Activated naive CD4-positive, alpha-beta T cell treated with anti-CD3 and anti-CD28 coated beads, Interleukin-2, amount 50 U/mL, for 24 hours (primary cell): ENCODE data around the gene NQO2.
A peak's percentile ranks its signal among the peaks of the same experiment; 100 is the strongest.
"Not testable (repeated sequence)": the region's sequence is repeated elsewhere in the genome, so short reads cannot be mapped to it uniquely, and the experiment has no call there.

Experiments used
- H3K27ac Mint-ChIP-seq: one replicate; pipeline ENCODE4 v1.8.0; 2021; ENCODE audit warnings: mild to moderate bottlenecking, mixed read lengths
- H3K27me3 Mint-ChIP-seq: one replicate; pipeline ENCODE4 v1.8.0; 2021; ENCODE audit warnings: mixed read lengths
- H3K36me3 Mint-ChIP-seq: one replicate; pipeline ENCODE4 v1.8.0; 2021; ENCODE audit warnings: mixed read lengths
- H3K4me1 Mint-ChIP-seq: one replicate; pipeline ENCODE4 v1.8.0; 2021; ENCODE audit warnings: mixed read lengths
- H3K4me3 Mint-ChIP-seq: one replicate; pipeline ENCODE4 v1.8.0; 2021; ENCODE audit warnings: mild to moderate bottlenecking, mixed read lengths
- H3K9me3 Mint-ChIP-seq: one replicate; pipeline ENCODE4 v1.8.0; 2021; ENCODE audit warnings: mixed read lengths

The NQO2 gene

DNA sequence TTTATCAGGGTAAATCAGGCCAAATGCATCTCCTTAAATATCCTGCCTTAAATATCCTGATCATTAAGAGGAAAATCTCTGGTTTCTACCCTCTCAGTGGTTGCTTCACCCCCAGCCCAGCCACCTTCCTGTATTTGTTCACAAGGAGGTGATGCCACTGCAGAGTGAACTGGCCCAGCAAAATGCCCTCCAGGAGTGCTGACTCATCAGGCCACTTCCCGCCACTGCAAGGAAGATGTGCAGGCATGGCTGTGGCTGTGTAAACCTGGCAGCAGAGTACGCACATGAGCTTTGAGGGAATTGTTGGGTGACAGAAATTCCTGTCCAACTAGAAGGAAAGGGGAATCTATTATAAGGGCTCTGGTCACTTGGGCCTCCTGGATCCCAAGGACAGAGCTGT is 13.8 kb downstream of the NQO2 start:
- Mint-ChIP-seq H3K27ac (no peak overlapping the region), H3K4me3 (no peak overlapping the region), H3K27me3 (no peaks in the 10 kb centered on the region), H3K4me1 (no peaks in the 10 kb centered on the region), H3K9me3 (peaks cover 11% of the 10 kb centered on the region), H3K36me3 (peaks cover 46% of the 10 kb centered on the region)

DNA sequence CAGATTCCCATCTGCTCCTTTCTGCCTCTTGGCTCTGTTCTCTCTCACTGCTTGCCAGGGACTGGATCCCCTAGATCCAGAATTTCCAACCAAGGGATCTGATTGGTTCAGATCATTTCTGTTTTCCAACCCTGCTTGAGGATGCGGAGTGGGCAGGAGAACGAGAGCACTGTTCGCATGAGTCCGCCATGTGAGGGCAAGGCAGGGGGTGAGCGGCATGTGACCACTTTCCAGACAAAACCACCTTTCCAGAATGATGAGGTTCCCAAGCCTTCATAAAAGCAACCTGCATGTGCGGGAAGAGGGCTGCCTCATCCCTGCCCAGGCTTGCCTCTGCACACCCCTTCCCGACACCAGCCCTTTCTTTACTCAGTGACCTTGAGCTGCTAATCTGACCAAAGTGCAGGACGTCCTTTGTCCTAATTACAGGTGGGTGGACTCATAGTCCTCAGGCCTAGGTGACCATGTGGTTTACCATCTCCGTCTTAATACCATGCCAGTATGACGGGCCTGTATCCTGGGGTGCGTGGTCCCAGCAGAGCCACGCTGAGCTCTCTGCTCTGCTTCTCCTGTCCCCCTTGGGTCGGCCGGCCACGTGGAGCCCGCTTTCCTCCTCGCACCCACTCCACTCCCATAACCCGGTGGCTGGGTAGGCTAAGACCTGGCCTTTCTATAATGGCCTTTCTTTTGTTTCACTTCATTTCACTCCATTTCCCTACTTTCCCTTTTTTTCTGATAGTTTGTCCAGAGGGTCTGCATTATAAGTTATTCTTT is 14.4 kb downstream of the NQO2 start:
- H3K27me3 Mint-ChIP-seq = no peaks in the 10 kb centered on the region
- no peak overlapping the region for H3K27ac Mint-ChIP-seq
- H3K9me3 Mint-ChIP-seq = peaks cover 11% of the 10 kb centered on the region
- H3K4me3 Mint-ChIP-seq = no peak overlapping the region
- no peaks in the 10 kb centered on the region for H3K4me1 Mint-ChIP-seq
- peaks cover 43% of the 10 kb centered on the region for H3K36me3 Mint-ChIP-seq

DNA sequence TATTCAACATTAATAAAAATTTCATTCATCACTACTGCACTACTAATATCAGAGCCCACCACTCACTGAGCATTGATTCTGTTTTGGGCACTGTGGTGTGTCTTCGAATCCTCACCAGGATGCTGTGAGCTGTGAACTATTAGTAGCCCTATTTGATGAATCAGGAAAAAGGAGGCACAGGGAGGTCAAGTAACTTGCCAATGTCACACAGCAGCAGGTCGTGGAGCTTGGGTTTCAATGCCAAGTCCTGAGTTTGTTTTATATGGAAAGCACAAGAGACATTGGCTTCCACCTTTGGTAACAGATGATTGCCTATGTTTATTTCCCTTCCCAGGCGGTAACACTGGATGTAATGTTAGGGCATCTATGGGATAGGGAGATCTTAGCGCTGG is 15.0 kb downstream of the NQO2 start:
- Mint-ChIP-seq H3K4me3 (no peak overlapping the region), H3K36me3 (peaks cover 39% of the 10 kb centered on the region), H3K27ac (no peak overlapping the region), H3K9me3 (peaks cover 11% of the 10 kb centered on the region), H3K27me3 (no peaks in the 10 kb centered on the region), H3K4me1 (no peaks in the 10 kb centered on the region)

DNA sequence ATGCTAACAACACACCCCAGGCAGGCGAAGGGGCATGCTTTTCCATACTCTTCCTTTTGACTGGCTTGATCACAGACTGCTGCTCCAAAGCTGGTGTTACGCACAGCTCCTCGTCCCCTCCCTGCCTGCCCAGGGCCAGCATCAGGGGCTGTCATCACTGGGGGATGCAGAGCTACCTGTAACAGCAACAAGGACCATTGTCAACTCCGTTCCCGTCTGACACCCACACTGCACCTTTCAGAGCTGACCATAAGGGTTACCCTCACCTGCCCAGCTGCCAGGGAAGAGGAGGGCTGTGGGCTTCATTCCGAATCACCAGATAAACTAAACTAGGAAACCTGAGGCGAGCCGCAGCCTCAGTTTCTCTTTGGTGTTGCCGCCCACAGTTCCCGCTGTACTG is 15.4 kb downstream of the NQO2 start:
- Mint-ChIP-seq H3K27ac (no peak overlapping the region), H3K4me3 (no peak overlapping the region), H3K27me3 (no peaks in the 10 kb centered on the region), H3K36me3 (peaks cover 35% of the 10 kb centered on the region), H3K4me1 (peaks cover 2% of the 10 kb centered on the region), H3K9me3 (peaks cover 11% of the 10 kb centered on the region)

DNA sequence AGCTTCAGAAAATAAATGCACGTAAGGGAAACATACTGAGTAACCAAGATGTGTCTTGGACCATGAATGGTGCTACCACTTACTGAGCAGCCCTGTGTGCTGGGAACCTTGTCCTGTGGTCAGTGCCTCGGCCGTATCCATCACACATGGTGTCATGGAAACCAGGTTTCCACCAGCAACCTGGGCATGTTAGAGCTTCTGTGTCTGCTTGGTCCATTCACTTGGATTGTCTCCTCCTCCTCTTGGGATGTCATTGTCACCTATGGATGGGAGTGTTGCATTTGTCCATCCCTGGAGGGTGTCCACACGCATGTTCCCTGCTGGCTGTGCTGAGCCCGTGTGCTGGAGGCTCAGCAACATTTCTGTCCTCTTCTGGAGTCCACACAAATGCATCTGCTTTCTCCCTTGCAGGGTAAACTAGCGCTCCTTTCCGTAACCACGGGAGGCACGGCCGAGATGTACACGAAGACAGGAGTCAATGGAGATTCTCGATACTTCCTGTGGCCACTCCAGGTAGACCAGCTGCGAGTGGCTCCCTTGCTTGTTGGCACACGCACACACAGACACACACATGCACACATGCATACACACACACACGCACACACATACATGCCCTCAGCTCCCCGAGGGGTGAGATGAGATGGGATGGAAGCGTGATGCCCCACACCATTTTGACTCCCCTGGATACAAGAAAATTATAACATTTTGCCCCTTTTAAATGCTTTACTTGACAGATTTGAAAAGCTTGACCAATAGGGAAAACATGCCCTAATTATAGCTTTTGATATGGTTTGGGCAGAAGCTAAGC is 17.0 kb downstream of the NQO2 start:
- Mint-ChIP-seq H3K27me3 (no peaks in the 10 kb centered on the region), H3K36me3 (peaks cover 23% of the 10 kb centered on the region), H3K27ac (no peak overlapping the region), H3K9me3 (peaks cover 5% of the 10 kb centered on the region), H3K4me1 (peaks cover 8% of the 10 kb centered on the region), H3K4me3 (no peak overlapping the region)

DNA sequence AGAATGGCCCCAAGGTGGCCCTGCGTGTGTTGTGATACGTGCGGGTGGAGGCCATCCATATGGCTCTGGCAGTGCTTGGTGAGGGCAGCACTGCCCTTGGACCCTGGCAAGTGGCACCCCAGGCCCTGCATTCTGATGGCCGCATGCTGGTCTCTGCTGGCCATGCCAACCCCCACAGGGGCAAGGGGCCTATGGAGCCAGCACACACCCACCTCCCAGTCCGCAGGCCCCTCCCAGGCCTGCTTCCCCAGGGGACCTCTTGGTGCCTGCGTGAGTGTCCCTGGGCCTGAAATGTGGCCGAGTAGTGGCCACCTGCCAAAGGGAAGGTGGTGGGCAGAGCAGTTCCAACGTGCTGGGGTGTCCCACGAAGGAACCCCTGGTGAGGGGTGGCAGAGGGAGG is 17.6 kb downstream of the NQO2 start:
- peaks cover 8% of the 10 kb centered on the region for H3K4me1 Mint-ChIP-seq
- peaks cover 17% of the 10 kb centered on the region for H3K36me3 Mint-ChIP-seq
- H3K4me3 Mint-ChIP-seq = no peak overlapping the region
- no peaks in the 10 kb centered on the region for H3K9me3 Mint-ChIP-seq
- H3K27ac Mint-ChIP-seq = no peak overlapping the region
- no peaks in the 10 kb centered on the region for H3K27me3 Mint-ChIP-seq

DNA sequence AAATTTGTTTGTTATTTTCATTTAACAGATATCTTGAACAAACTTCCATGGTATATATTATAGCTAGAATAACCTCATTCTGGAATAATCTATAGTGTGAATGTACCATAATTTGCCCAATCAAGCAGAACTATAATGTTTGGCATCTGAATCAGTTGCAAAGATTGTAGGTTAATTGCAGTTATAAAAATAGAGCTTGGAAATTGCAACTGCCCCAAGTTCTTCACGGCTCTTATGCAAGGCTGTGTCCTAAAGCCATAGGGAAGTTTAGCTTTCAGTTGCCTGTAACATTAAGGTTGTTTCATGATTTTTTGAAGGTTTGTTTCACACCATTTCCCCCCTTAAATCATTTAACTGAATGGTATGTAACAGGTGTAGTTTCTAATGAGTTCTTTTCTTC is 19.4 kb downstream of the NQO2 start:
- H3K36me3 Mint-ChIP-seq = peaks cover 10% of the 10 kb centered on the region
- H3K9me3 Mint-ChIP-seq = no peaks in the 10 kb centered on the region
- no peak overlapping the region for H3K27ac Mint-ChIP-seq
- no peaks in the 10 kb centered on the region for H3K27me3 Mint-ChIP-seq
- H3K4me1 Mint-ChIP-seq = peaks cover 22% of the 10 kb centered on the region
- no peak overlapping the region for H3K4me3 Mint-ChIP-seq

DNA sequence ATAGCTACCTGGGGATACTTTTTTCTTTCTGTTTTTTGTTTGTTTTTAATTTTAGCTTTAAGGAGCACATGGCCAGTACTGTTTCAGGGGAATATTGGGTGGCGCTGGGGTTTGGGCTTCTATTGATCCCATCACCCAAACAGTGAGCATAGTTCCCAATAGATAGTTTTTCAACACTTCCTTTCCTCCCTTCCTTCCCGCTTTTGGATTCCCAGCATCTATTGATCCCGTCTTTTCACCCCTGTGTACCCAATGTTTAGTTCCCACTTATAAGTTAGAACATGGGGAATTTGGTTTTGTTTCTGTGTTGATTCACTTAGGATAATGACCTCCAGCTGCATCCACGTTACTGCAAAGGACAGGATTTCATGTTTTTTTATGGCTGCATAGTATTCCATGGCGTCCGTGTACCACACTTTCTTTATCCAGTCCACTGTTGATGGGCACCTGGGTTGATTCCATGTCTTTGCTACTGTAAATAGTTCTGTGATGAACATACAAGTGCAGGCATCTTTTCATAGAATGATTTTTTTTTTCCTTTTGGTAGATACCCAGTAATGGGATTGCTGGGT is 20.1 kb downstream of the NQO2 start:
- Mint-ChIP-seq H3K27ac (no peak overlapping the region), H3K4me1 (peaks cover 30% of the 10 kb centered on the region), H3K4me3 (no peak overlapping the region), H3K27me3 (no peaks in the 10 kb centered on the region), H3K36me3 (peaks cover 6% of the 10 kb centered on the region), H3K9me3 (no peaks in the 10 kb centered on the region)

DNA sequence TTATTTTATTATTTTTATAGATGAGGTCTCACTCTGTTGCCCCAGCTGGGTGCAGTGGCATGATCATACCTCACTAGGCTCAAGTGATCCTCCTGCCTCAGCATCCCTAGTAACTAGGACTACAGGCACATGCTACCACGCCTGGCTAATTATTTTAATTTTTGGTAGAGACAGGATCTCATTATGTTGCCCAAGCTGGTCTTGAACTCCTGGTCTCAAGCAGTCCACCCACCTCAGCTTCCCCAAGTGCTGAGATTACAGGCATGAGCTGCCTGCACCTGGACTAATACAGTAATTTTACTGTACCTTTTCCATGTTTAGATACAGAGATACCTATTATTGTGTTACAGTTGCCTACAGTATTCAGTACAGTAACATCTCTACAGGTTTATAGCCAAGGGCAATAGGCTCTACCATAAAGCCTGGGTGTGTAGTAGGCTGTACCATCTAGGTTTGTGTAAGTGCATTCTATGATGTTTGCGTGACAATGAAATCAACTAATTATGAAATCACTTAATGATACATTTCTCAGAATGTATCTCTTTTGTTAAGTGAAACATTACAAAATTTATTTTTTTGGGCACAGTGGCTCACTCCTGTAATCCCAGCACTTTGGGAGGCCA is 21.4 kb downstream of the NQO2 start:
- H3K9me3 Mint-ChIP-seq, H3K27me3 Mint-ChIP-seq, H3K4me3 Mint-ChIP-seq, H3K27ac Mint-ChIP-seq, H3K36me3 Mint-ChIP-seq: not testable (repeated sequence)
- H3K4me1 Mint-ChIP-seq = peaks cover 43% of the 10 kb centered on the region

DNA sequence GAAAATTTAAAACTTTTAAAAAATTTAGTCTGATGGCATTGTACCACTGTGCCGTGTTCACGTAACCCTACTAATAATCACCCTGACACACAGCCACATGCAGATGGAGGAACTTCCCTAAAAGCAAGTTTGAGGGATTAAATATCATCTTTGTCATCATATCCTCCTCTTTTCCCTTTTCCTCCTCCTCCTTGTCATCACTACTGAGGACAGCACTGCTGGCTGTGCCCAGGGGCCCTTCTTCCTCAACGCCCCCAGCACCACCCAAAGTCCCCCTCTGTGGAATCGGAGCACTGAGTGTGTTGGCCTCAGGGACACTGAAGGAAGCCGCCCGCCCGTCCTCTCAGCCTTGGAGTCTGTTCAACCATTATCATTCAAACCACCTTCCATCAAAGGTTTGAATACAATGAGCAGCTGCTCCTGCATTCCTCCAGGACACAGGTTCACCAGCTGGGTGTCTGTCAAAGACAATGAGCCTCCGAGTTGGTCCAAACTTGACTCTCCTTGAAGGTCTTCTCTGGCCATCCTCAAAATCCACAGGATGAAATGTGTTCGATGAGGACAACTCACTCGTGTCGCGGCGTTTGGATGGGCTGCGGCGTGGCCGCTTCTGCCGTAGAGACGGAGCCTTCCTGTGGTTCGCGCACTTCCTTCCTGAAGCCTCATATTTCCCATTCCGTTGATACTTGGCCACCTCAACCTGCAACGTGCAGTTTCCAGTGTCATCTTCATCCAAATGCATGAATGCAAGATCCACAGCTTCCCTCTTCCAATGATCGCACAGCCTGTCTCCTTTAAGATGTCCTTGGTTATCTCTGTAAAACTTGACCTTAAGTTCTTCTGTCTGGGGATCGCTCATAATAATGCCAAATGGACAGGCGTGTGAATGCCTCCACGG is 23.3 kb downstream of the NQO2 start:
- peak overlapping the region; percentile 92 for H3K4me3 Mint-ChIP-seq
- peak overlapping the region; percentile 82 for H3K27ac Mint-ChIP-seq
- peaks cover 56% of the 10 kb centered on the region for H3K4me1 Mint-ChIP-seq
- H3K36me3 Mint-ChIP-seq = peaks cover 4% of the 10 kb centered on the region
- no peaks in the 10 kb centered on the region for H3K27me3 Mint-ChIP-seq
- no peaks in the 10 kb centered on the region for H3K9me3 Mint-ChIP-seq

DNA sequence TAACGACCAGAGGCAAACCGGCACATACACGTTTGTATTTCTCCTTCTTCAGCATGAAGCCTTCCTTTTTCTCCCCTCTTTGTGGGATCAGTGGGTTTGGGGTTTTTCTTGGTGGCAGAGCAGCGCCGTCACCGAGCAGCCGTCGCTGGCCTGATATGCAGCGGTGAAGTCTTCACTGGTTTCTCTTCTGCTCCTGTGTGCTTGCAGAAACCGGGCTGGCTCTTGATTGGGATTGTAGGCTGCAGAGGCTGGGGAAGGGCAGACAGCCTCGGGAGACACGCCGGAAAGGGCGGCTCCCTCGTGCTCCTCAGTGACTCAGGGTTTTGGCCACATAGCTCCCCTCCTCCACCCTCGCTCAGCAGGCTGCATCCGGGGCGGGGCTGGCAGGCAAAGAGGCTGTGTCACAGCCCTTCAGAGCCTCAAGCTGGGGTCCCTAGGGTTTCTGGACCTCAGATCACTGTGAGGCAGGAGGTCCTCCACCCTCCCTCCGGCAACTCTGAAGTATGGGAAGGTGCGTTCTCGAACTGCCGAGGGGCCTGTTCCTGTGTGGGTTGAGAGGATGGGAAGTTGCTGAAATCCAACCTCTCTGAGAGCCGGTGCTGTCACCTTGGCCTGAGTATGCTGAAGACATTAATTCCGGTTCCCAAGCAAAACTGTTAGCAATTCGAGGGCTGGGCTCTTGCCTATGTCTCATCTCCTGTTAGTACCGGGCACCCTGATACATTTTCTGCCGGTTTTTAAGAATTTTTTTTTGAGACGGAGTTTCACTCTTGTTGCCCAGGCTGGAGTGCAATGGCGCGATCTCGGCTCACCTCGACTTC is 24.2 kb downstream of the NQO2 start:
- Mint-ChIP-seq H3K4me3 (peak overlapping the region; percentile 92), H3K9me3 (no peaks in the 10 kb centered on the region), H3K27me3 (no peaks in the 10 kb centered on the region), H3K4me1 (peaks cover 60% of the 10 kb centered on the region), H3K36me3 (peaks cover 4% of the 10 kb centered on the region), H3K27ac (peak overlapping the region; percentile 82)

DNA sequence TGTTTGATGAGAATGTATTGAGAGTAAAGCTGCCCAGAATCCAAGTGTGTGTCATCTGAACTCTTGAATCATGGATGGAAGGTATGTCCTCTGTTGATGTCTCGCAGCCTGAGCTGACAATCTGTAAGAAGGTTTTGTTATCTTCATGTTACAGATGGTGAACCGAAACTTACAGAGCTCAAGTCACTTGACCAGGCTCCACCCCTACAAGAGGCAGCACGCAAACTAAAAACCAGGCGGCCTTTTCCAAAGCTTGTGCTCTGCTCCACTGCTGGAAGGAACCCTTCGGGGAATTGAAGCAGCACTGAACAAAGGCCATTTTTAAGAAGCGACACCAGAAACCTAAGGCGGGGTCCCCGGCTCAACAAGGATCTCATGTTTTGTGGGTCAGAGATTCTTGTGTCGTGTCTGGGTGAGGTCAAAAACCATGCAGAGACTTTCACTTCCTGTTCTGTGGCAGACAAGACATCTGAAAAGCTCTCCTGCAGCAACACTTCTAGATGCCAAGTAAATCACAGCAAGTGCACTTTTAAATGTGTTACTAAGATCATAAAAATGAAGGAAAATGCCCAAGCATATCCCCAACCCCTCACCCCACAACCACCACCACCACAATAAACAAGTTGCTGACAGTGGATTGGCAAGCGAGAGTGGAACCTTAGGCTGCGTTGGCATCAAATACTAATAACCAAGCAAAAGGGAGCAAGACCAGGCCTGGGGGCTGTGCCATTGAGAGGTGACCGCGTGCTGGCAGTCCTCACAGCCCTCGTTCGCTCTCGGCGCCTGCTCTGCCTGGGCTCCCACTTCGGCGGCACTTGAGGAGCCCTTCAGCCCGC is 27.3 kb downstream of the NQO2 start:
- Mint-ChIP-seq H3K4me3 (peak overlapping the region; percentile 81), H3K9me3 (no peaks in the 10 kb centered on the region), H3K36me3 (no peaks in the 10 kb centered on the region), H3K4me1 (peaks cover 58% of the 10 kb centered on the region), H3K27ac (peak overlapping the region; percentile 62), H3K27me3 (no peaks in the 10 kb centered on the region)

DNA sequence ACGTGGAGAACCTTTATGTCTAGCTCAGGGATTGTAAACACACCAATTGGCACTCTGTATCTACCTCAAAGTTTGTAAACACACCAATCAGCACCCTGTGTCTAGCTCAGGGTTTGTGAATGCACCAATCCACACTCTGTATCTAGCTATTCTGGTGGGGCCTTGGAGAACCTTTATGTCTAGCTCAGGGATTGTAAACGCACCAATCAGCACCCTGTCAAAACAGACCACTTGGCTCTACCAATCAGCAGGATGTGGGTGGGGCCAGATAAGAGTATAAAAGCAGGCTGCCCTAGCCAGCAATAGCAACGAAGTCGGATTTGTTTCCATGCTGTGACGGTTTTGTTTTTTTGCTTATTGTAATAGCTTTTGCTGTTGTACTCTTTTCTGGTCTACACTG is 28.5 kb downstream of the NQO2 start:
- H3K36me3 Mint-ChIP-seq, H3K4me3 Mint-ChIP-seq, H3K9me3 Mint-ChIP-seq, H3K27me3 Mint-ChIP-seq: not testable (repeated sequence)
- peak overlapping the region; percentile 23 for H3K27ac Mint-ChIP-seq
- H3K4me1 Mint-ChIP-seq = peaks cover 54% of the 10 kb centered on the region
